Osteocyte (in vitro differentiated cells): ENCODE measurements around the gene HCN2. TPM values are rescaled to one million over a fixed set of nuclear protein-coding genes. Genes with fewer than 3 reads are reported as not detected.

Source experiments
- DNase-seq: peaks from one replicate; pipeline ENCODE4 v3.0.0; 2021; ENCODE audit warnings: mixed read lengths; ENCODE audit not compliant: unreplicated experiment; ENCODE audit errors: extremely low spot score
- H3K27ac Mint-ChIP-seq: one replicate; pipeline ENCODE4 v1.8.0; 2021; ENCODE audit warnings: mild to moderate bottlenecking, mixed read lengths; ENCODE audit not compliant: unreplicated experiment
- H3K27me3 Mint-ChIP-seq: one replicate; pipeline ENCODE4 v1.8.0; 2021; ENCODE audit warnings: mixed read lengths; ENCODE audit not compliant: unreplicated experiment
- H3K36me3 Mint-ChIP-seq: one replicate; pipeline ENCODE4 v1.8.0; 2021; ENCODE audit warnings: mixed read lengths; ENCODE audit not compliant: unreplicated experiment
- H3K4me1 Mint-ChIP-seq: one replicate; pipeline ENCODE4 v1.8.0; 2021; ENCODE audit warnings: mixed read lengths; ENCODE audit not compliant: unreplicated experiment
- H3K4me3 Mint-ChIP-seq: one replicate; pipeline ENCODE4 v1.8.0; 2021; ENCODE audit warnings: mild to moderate bottlenecking, moderate library complexity, mixed read lengths; ENCODE audit not compliant: unreplicated experiment
- H3K9me3 Mint-ChIP-seq: one replicate; pipeline ENCODE4 v1.8.0; 2021; ENCODE audit warnings: mixed read lengths; ENCODE audit not compliant: unreplicated experiment
- CTCF ChIP-seq: fragments of 200-600 bp; sonication (generic); IDR thresholded peaks from 2 replicates; pipeline ENCODE4 v1.5.0; 2021; ENCODE audit warnings: antibody characterized with exemption, mild to moderate bottlenecking, moderate library complexity
- total RNA-seq: library from RNA; stranded (reverse); gene quantifications from 2 replicates; pipeline ENCODE4 v1.2.1, GENCODE V29; 2021

HCN2 gene
- total RNA-seq, 1 donor from 2014 or later, result 28.3 TPM

- no peak for TF ChIP-seq CTCF
- H3K27ac Mint-ChIP-seq, result no peak overlapping the region
- DNase-seq, result no peak
Observed at GRCh38 chr19:640161-640558, 50.5 kb downstream of the HCN2 start.

DNA sequence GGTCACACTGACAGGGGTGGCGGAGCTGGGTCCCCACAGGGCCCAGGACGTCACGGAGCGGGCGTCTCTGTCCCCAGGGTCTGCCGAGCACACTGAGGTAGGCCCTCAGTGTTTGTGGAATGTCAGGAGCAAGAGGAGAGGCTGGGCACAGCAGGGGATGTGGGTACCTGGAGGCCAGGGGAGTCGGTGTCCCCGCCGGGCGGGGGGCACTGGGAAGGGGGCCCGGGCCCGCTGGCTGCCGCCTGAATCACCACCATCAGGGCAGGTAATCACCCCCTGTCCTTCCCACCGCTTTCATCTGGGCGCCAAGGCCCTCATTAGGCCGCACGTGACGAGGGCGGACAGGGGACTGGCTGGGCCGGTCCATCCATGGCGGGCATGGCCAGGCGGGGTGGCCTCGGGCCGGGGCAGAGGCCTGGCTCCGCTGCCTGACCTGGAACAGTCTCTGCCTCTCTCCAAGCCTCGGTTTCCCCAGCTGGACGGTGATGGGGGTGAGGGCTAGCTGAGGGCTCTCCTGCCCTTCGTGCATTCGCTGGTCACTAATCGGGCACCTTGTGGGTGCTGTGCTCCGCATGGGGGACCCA, 51.0 kb downstream of the HCN2 start:
- H3K27ac Mint-ChIP-seq, result no peak overlapping the region

More at GRCh38 chr19:640161-640558, 50.5 kb downstream of the HCN2 start:
- Mint-ChIP-seq H3K4me3 (no peak overlapping the region), H3K27me3 (no peaks in the 10 kb centered on the region), H3K4me1 (peaks cover 8% of the 10 kb centered on the region), H3K9me3 (no peaks in the 10 kb centered on the region), H3K36me3 (peaks cover 2% of the 10 kb centered on the region)

DNA sequence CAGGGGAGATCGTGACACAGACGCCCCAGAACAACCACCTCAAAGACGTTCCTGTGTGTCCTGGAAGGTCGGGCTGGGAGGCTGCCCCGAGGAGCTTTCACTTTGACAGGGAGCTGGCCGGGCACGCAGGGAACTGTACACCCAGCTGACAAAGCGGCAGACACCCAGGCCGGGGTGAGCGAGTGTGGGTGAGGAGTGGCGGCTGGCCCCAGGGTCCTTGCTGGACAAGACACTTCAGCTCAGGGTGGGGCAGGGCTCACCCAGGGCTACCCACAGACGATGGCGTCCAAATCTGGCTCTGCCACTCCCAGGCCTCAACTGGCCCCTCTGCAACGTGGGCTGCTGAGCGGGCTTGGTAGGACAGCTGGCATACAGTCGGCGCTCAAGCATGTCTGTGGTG, 52.0 kb downstream of the HCN2 start:
- no peak for DNase-seq
- H3K9me3 Mint-ChIP-seq, result no peaks in the 10 kb centered on the region
- peaks cover 8% of the 10 kb centered on the region for H3K4me1 Mint-ChIP-seq
- no peak overlapping the region for H3K4me3 Mint-ChIP-seq
- peaks cover 5% of the 10 kb centered on the region for H3K36me3 Mint-ChIP-seq
- H3K27ac Mint-ChIP-seq, result no peak overlapping the region
- H3K27me3 Mint-ChIP-seq, result no peaks in the 10 kb centered on the region
- no peak for TF ChIP-seq CTCF

More for the DNA sequence above, 51.0 kb downstream of the HCN2 start:
- peaks cover 2% of the 10 kb centered on the region for H3K36me3 Mint-ChIP-seq
- no peaks in the 10 kb centered on the region for H3K9me3 Mint-ChIP-seq
- H3K4me1 Mint-ChIP-seq, result peaks cover 8% of the 10 kb centered on the region
- no peak for DNase-seq
- H3K4me3 Mint-ChIP-seq, result no peak overlapping the region
- TF ChIP-seq CTCF, result no peak
- H3K27me3 Mint-ChIP-seq, result no peaks in the 10 kb centered on the region

DNA sequence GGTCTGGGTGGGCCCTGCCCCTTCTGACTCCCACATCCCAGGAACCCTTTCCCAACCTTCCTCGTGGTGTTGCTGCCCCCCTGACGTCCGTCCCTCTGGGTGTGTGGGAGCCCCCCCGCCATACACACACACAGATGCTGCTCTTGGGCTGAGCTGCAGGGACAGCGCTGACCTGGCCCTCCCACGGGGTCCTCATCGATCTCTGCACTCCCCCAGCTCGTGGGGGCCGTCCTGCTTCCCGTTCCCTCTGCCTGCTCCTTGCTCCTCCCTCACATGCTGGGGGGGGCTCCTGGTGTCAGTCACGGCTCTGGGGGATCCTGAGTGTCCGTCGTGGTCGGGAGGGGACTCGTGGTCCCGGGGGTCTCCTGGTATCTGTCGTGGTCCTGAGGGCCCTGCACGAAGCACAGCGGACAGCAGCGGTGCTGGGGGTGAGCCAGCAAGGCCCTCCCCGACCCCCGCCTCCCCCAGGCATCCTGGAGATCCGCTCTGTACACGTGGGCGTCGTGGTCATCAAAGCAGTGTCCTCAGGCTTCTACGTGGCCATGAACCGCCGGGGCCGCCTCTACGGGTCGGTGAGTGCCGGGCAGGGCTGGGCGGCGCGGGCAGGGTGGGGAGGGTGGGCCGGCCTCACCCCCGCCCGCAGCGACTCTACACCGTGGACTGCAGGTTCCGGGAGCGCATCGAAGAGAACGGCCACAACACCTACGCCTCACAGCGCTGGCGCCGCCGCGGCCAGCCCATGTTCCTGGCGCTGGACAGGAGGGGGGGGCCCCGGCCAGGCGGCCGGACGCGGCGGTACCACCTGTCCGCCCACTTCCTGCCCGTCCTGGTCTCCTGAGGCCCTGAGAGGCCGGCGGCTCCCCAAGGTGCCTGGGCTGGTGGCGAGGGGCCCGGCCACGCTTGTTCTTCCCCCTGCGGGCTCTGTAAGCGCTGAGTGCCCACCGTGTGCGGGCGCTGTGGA, 53.4 kb downstream of the HCN2 start:
- no peak overlapping the region for H3K4me3 Mint-ChIP-seq
- peaks cover 8% of the 10 kb centered on the region for H3K4me1 Mint-ChIP-seq
- H3K27me3 Mint-ChIP-seq, result no peaks in the 10 kb centered on the region
- H3K9me3 Mint-ChIP-seq, result no peaks in the 10 kb centered on the region
- no peak overlapping the region for H3K27ac Mint-ChIP-seq
- DNase-seq, result no peak
- peaks cover 8% of the 10 kb centered on the region for H3K36me3 Mint-ChIP-seq
- no peak for TF ChIP-seq CTCF

DNA sequence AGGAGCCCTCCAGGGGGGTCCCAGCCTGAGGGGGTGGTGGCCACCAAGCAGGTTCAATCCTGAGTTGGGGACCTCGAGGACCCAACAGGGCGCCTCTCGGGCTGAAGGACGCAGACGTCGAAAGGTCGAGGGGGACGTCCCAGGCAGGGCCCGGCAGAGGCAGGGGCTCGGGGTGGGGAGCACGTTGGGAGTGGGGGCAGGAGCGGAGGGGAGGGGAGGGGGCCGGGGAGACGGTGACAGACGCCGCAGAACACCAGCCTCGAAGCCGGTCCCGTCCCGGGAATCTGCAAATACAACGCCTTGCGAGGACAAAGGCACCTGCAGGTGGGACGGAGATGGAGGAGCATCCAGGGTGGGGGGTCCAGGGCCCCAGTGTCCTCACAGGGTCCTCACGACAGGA, 54.1 kb downstream of the HCN2 start:
- H3K4me1 Mint-ChIP-seq, result peaks cover 8% of the 10 kb centered on the region
- no peak for DNase-seq
- no peak for TF ChIP-seq CTCF
- H3K4me3 Mint-ChIP-seq, result no peak overlapping the region
- peaks cover 8% of the 10 kb centered on the region for H3K36me3 Mint-ChIP-seq
- H3K27me3 Mint-ChIP-seq, result no peaks in the 10 kb centered on the region
- no peak overlapping the region for H3K27ac Mint-ChIP-seq
- no peaks in the 10 kb centered on the region for H3K9me3 Mint-ChIP-seq
